Measurements from ENCODE around the gene IFITM5.
A peak's percentile ranks its signal among the peaks of the same experiment; 100 is the strongest.

IFITM5 gene

GRCh38 chr11:296171-297050 lies 2.9 kb downstream of the IFITM5 start:
- DNase-seq (peak in 1 of 2 donors; percentile 30), ATAC-seq (no peak)
- peaks cover 95% of the 10 kb centered on the region for H3K4me1 Mint-ChIP-seq
- H3K27ac Mint-ChIP-seq: peak overlapping the region in 1 of 2 donors; percentile 67
- H3K27me3 Mint-ChIP-seq: peaks cover 18% of the 10 kb centered on the region
- H3K4me3 Mint-ChIP-seq: peak overlapping the region in 1 of 2 donors; percentile 64
- H3K9me3 Mint-ChIP-seq: no peaks in the 10 kb centered on the region

GRCh38 chr11:295351-296170 lies 3.8 kb downstream of the IFITM5 start:
- Mint-ChIP-seq H3K9me3 (no peaks in the 10 kb centered on the region), H3K4me1 (peaks cover 96% of the 10 kb centered on the region), H3K27me3 (peaks cover 9% of the 10 kb centered on the region), H3K27ac (no peak overlapping the region), H3K4me3 (peak overlapping the region; percentile 7 to 61)
- DNase-seq (peak in 1 of 2 donors; percentile 23), ATAC-seq (no peak)

- Mint-ChIP-seq H3K27me3 (peaks cover 1% of the 10 kb centered on the region), H3K27ac (peak overlapping the region in 1 of 2 donors; percentile 78), H3K4me3 (peak overlapping the region; percentile 9 to 61), H3K9me3 (no peaks in the 10 kb centered on the region), H3K4me1 (peaks cover 96% of the 10 kb centered on the region)
- DNase-seq (no peak), ATAC-seq (no peak)
Measured at GRCh38 chr11:294780-295179, 4.5 kb downstream of the IFITM5 start.

GRCh38 chr11:293852-294661 lies 5.3 kb downstream of the IFITM5 start:
- H3K27ac Mint-ChIP-seq: peak overlapping the region in 1 of 2 donors; percentile 78
- H3K4me1 Mint-ChIP-seq: peaks cover 97% of the 10 kb centered on the region
- no peaks in the 10 kb centered on the region for H3K9me3 Mint-ChIP-seq
- ATAC-seq (no peak), DNase-seq (no peak)
- peak overlapping the region; percentile 9 to 61 for H3K4me3 Mint-ChIP-seq
- H3K27me3 Mint-ChIP-seq: no peaks in the 10 kb centered on the region

- peaks cover 90% of the 10 kb centered on the region for H3K4me1 Mint-ChIP-seq
Measured at GRCh38 chr11:293271-293851, 6.0 kb downstream of the IFITM5 start.

GRCh38 chr11:292211-293121 lies 6.9 kb downstream of the IFITM5 start:
- DNase-seq (no peak), ATAC-seq (no peak)
- Mint-ChIP-seq H3K9me3 (no peaks in the 10 kb centered on the region), H3K4me1 (peaks cover 88% of the 10 kb centered on the region), H3K4me3 (peak overlapping the region; percentile 15 to 50), H3K27me3 (no peaks in the 10 kb centered on the region), H3K27ac (peak overlapping the region in 1 of 2 donors; percentile 27)

More at GRCh38 chr11:293271-293851, 6.0 kb downstream of the IFITM5 start:
- DNase-seq (no peak), ATAC-seq (no peak)
- H3K4me3 Mint-ChIP-seq: peak overlapping the region; percentile 9 to 42
- no peaks in the 10 kb centered on the region for H3K9me3 Mint-ChIP-seq
- peak overlapping the region in 1 of 2 donors; percentile 55 for H3K27ac Mint-ChIP-seq
- no peaks in the 10 kb centered on the region for H3K27me3 Mint-ChIP-seq

- Mint-ChIP-seq H3K9me3 (no peaks in the 10 kb centered on the region), H3K27me3 (no peaks in the 10 kb centered on the region), H3K4me3 (peak overlapping the region; percentile 91 to 95), H3K4me1 (peaks cover 88% of the 10 kb centered on the region), H3K27ac (peak overlapping the region; percentile 33 to 99)
- no peak for DNase-seq
- ATAC-seq: no peak
Measured at GRCh38 chr11:291281-292210, 7.8 kb downstream of the IFITM5 start.

GRCh38 chr11:290621-291231 lies 8.6 kb downstream of the IFITM5 start:
- H3K27me3 Mint-ChIP-seq: no peaks in the 10 kb centered on the region
- no peak for ATAC-seq
- peaks cover 88% of the 10 kb centered on the region for H3K4me1 Mint-ChIP-seq
- DNase-seq: peak in 1 of 2 donors; percentile 23
- H3K9me3 Mint-ChIP-seq: no peaks in the 10 kb centered on the region
- peak overlapping the region; percentile 2 to 99 for H3K27ac Mint-ChIP-seq
- peak overlapping the region; percentile 91 to 95 for H3K4me3 Mint-ChIP-seq

GRCh38 chr11:289712-290620 lies 9.4 kb downstream of the IFITM5 start:
- Mint-ChIP-seq H3K4me3 (peak overlapping the region; percentile 91 to 95), H3K4me1 (peaks cover 88% of the 10 kb centered on the region), H3K27me3 (no peaks in the 10 kb centered on the region), H3K27ac (peak overlapping the region; percentile 91 to 99), H3K9me3 (no peaks in the 10 kb centered on the region)
- DNase-seq (peak in 1 of 2 donors; percentile 43), ATAC-seq (peak; percentile 10)

- ATAC-seq (peak; percentile 14), DNase-seq (peak in 1 of 2 donors; percentile 34)
- Mint-ChIP-seq H3K27ac (peak overlapping the region; percentile 91 to 99), H3K27me3 (no peaks in the 10 kb centered on the region), H3K4me1 (peaks cover 87% of the 10 kb centered on the region), H3K9me3 (no peaks in the 10 kb centered on the region), H3K4me3 (peak overlapping the region; percentile 91 to 95)
Measured at GRCh38 chr11:289398-289711, 10.0 kb downstream of the IFITM5 start.

GRCh38 chr11:288478-289397 lies 10.6 kb downstream of the IFITM5 start, which contains the start of gene PGGHG:
Gene PGGHG, plus strand, starts transcription at chr11:289126. Its CDS starts 691 bp downstream, at chr11:289817.
- DNase-seq: peak in 1 of 2 donors; percentile 64

More at GRCh38 chr11:288478-289397, 10.6 kb downstream of the IFITM5 start, which contains the start of gene PGGHG:
- peaks cover 85% of the 10 kb centered on the region for H3K4me1 Mint-ChIP-seq
- peak; percentile 38 for ATAC-seq
- no peaks in the 10 kb centered on the region for H3K9me3 Mint-ChIP-seq
- no peaks in the 10 kb centered on the region for H3K27me3 Mint-ChIP-seq
- peak within 1 kb of the TSS; percentile 95 to 100 for H3K4me3 Mint-ChIP-seq
- H3K27ac Mint-ChIP-seq: peak within 1 kb of the TSS; percentile 98 to 100

Data from stimulated activated naive CD8-positive, alpha-beta T cell treated with anti-CD3 and anti-CD28 coated beads, Interleukin-15, amount 100 ng/mL, for 72 hours (primary cell).